NOMO-1 (cell line): ENCODE measurements around the gene CDK9.
"Not testable (repeated sequence)": the region's sequence is repeated elsewhere in the genome, so short reads cannot be mapped to it uniquely, and the experiment has no call there.

Experiments
- DNase-seq, 2 experiments: peaks; one replicate each; lab custom pipeline; 2025; ENCODE audit not compliant: unreplicated experiment in 2 of 2; lab: John Stamatoyannopoulos, UW

CDK9 gene

GRCh38 chr9:127817881-127818434, 32.1 kb downstream of the CDK9 start:
- DNase-seq = no peak

- no peak for DNase-seq
Observed at GRCh38 chr9:127818574-127818973, 32.7 kb downstream of the CDK9 start.

GRCh38 chr9:127822108-127822507, 36.3 kb downstream of the CDK9 start:
- no peak for DNase-seq

- no peak for DNase-seq
Observed at GRCh38 chr9:127825319-127826051, 39.7 kb downstream of the CDK9 start.

GRCh38 chr9:127826253-127826913, 40.5 kb downstream of the CDK9 start:
- no peak for DNase-seq

DNA sequence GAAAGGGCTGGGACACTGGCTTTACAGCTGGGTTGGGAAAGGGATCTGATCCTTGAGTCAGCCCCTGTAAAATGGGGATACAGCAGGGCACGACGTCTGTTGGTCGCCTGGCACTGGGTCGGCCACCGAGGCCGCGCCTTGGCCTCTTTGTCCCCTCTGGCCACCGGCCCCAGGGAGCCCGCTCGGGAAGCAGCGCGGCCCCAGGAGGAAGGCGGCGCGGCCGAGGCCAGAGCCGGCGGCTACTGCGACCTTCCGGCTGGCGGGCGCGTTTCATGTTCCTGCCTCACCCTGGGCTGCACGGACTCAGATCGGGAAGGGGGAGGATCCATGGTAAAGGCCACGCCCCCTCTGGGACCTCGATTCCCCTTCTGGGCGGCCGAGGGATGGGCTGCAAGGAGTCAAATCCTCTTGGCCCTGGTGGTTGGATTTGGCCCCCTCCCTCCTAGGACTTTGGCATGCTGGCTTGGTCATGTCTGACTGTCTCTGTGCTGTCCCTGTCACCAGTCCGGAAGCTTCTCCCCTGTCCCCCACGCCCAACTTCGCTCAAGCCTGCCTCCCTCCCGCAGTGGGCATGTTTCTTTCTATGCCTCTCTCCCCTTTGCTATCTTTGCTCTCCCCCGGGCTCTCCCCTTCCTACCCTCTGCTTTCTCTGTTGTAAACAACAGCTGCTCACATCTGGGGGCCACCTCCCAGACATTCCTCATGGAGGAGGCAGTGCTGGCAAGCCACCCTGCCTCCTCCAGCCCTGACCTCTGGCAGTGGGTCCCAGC, 42.6 kb downstream of the CDK9 start:
- DNase-seq = no peak

DNA sequence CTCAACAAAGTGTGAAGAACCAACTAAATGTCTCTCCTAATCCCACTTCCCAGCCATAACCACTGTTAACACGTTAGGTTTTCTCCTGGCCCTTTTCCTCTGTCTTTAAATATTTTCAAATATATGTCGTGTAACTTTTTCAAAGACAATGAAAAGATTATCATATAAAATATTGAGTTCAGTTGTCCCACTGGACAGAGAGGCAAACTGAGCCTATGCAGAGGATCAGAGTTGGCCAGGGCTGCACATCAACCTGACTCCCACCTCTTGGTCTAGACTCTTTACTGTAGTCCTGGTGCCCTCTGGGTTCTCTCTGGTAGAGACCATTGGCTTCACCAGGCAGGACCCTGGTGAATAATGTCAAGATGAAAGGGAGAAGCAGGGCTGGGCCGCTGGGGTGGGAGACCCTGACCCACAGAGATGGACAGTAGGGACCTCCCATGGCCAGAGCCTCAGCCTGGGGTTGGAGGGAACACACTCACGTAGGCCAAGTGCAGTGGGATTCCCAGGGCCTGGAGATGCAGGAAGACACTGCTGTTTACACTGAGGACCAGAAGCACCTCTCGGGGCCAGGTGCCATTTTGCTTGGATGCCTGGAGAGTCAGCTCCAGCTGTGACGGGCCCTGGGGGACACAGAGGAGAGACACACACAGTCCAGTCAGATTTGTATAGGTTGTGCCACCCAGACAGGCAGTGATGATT, 43.5 kb downstream of the CDK9 start:
- DNase-seq = no peak

DNA sequence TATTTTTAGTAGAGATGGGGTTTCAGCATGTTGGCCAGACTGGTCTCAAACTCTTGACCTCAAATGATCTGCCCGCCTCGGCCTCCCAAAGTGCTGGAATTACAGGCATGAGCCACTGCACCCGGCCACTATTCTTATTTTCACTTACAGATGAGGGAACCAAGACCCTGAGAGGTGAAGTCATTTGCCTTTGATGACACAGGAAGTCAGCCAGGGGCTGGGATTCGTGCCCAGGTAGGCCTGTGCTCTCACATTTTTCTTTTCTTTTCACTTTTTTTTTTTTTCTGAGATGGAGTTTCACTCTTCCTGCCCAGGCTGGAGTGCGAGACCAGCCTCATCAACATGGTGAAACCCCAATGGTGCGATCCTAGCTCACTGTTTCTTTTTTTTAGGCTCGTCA, 46.4 kb downstream of the CDK9 start:
- no peak for DNase-seq

DNA sequence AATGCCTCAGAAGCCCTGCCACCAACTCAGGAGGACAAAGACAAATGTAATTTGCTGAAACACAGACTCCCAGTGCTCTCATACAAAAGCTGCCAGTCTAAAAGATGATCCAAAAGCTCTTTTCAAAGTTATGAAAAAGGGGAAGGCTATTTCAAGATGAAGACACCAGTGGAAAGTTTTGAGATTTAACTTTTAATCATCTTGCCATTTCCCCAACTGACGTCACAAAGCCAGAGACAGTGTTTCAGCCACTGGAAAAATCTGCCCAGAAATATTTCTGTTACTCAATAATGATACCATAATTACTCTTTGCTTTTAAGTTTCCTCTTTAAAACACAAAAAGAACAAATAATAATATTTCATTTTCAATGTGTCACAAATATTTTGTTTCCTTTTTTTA, 47.7 kb downstream of the CDK9 start:
- peak; percentile 64 to 90 for DNase-seq

DNA sequence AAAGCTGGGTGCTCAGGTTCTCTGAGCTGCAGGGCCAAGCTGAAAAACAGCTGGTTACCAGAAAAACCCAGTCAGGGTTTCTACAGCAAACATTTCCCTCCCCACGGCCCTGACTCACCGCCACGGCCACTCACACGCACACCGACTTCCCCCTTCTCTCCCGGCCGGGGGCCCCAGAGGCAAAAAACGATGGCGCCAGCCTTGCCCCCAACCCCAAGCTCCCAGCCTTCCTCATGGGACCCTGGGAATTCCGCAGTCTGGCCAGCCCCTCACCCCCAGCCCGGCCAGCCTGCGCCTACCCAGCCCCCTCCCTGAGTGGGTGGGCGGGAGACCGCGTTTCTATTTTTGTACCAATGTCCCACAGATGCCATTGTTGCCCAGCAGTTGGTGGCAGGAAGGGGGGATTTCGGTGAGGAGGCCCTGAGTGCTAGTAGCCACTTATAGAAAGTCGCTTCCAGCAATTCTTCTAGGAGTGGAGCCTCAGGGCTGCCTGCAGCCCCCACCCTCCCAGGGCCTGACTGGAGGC, 50.2 kb downstream of the CDK9 start:
- DNase-seq = peak; percentile 69 to 77

- DNase-seq = not testable (repeated sequence)
Observed at GRCh38 chr9:127836561-127836960, 50.7 kb downstream of the CDK9 start.

DNA sequence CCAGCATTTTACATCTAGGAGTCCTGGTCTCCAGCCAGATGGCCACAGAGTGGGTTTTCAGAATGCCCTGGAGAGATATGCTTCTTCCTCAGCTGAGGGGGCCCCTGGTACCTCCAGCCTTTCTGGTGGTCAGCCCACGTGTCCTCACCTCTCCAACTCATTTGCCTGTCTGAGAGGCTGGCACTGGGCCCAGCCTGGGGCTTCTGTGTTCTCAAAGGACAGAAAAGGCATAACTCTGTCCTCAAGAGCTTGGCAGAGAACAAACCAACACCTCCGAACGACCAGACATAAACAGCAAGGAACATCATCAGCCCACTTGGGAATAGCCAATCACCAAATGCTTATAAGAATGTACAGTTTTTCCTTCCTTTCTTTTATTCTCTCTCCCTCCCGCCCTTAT, 51.5 kb downstream of the CDK9 start:
- no peak for DNase-seq

GRCh38 chr9:127838375-127839078, 52.7 kb downstream of the CDK9 start:
- DNase-seq = no peak
